Activated gamma-delta T cell (primary cell): ENCODE measurements around the gene ATP8A1.
"Not testable (repeated sequence)": the region's sequence is repeated elsewhere in the genome, so short reads cannot be mapped to it uniquely, and the experiment has no call there.

Source experiments
- DNase-seq: peaks from one replicate; lab custom pipeline; 2025; lab: John Stamatoyannopoulos, UW

The ATP8A1 gene

GRCh38 chr4:42467777-42468176 is 189.1 kb downstream of the ATP8A1 start:
- not testable (repeated sequence) for DNase-seq

- DNase-seq, result no peak
Measured at GRCh38 chr4:42466273-42466844, 190.5 kb downstream of the ATP8A1 start.

GRCh38 chr4:42464550-42465094 is 192.3 kb downstream of the ATP8A1 start:
- DNase-seq, result no peak

GRCh38 chr4:42461216-42461615 is 195.7 kb downstream of the ATP8A1 start:
- DNase-seq, result not testable (repeated sequence)

GRCh38 chr4:42460043-42460442 is 196.9 kb downstream of the ATP8A1 start:
- no peak for DNase-seq

GRCh38 chr4:42458657-42459056 is 198.2 kb downstream of the ATP8A1 start:
- no peak for DNase-seq

- no peak for DNase-seq
Measured at GRCh38 chr4:42454755-42455420, 202.0 kb downstream of the ATP8A1 start.

GRCh38 chr4:42453612-42454011 is 203.3 kb downstream of the ATP8A1 start:
- no peak for DNase-seq

- no peak for DNase-seq
Measured at GRCh38 chr4:42452823-42453222, 204.1 kb downstream of the ATP8A1 start.

- DNase-seq, result no peak
Measured at GRCh38 chr4:42446823-42447222, 210.1 kb downstream of the ATP8A1 start.

- no peak for DNase-seq
Measured at GRCh38 chr4:42445038-42445437, 211.9 kb downstream of the ATP8A1 start.

- no peak for DNase-seq
Measured at GRCh38 chr4:42442601-42443000, 214.3 kb downstream of the ATP8A1 start.

GRCh38 chr4:42440083-42440482 is 216.8 kb downstream of the ATP8A1 start:
- no peak for DNase-seq

- no peak for DNase-seq
Measured at GRCh38 chr4:42436928-42437565, 219.9 kb downstream of the ATP8A1 start.

- DNase-seq, result no peak
Measured at GRCh38 chr4:42428036-42428435, 228.9 kb downstream of the ATP8A1 start.

GRCh38 chr4:42425146-42426065 is 231.5 kb downstream of the ATP8A1 start:
- no peak for DNase-seq

GRCh38 chr4:42420140-42420539 is 236.8 kb downstream of the ATP8A1 start:
- no peak for DNase-seq

- no peak for DNase-seq
Measured at GRCh38 chr4:42417550-42417949, 239.4 kb downstream of the ATP8A1 start.

- DNase-seq, result no peak
Measured at GRCh38 chr4:42416017-42416416, 240.9 kb downstream of the ATP8A1 start.

- no peak for DNase-seq
Measured at GRCh38 chr4:42415281-42415680, 241.6 kb downstream of the ATP8A1 start.

GRCh38 chr4:42412251-42412650 is 244.7 kb downstream of the ATP8A1 start:
- no peak for DNase-seq

GRCh38 chr4:42411803-42412202 is 245.1 kb downstream of the ATP8A1 start:
- DNase-seq, result no peak
